NCI-H526 (cell line): Measurements from ENCODE around the gene DLX5.

Experiments
- DNase-seq, 2 experiments: peaks; one replicate each; lab custom pipeline; 2025; lab: John Stamatoyannopoulos, UW

Gene DLX5

GRCh38 chr7:97018126-97018601 lies 6.5 kb downstream of the DLX5 start:
- no peak for DNase-seq

DNA sequence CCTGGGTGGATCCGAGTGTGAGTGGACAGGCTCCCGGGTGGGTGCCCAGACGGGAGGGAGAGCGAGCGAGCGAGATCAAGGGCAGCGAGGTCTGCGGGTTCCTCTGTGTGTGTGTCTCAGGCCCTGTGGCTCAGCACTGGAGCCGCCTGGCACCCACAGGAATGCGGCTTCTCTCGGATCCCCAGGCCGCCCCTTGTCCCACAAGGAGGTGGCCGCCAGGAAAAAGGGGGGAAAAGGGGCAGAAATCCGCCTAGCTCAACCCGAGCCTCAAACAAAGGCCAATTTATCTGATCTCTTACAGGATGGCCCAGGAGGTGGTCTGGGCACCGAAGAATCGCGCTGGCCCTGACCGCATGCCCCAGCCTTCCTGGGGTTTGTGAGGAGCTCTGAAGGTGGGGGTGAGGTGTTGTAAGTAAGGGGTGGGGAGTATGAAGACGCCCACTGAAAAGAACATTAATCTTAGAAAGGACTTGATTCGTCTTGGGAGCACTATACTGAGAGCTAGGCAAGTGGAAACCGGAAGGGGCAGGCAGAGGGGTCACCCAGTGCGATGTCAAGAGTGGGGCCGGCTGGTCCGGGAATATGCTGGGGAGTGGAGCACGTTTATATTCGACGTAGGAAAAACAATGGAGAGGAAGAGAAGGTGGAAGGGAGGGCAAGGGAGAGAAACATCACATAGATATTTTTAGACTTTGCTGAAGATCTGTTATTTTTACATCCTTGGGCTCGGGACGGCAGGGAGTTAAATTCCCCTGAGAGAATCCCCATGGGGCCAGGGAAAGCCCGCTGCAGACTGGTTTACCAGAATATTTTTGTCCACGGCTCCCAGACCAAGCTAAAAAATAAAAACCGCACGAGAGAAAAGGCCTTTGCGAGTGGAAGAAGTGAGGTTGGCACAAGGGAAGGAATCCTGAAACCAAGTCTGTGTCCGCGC lies 7.2 kb downstream of the DLX5 start:
- DNase-seq: no peak

- peak; percentile 38 to 88 for DNase-seq
Observed at GRCh38 chr7:97016381-97017191, 8.0 kb downstream of the DLX5 start.

DNA sequence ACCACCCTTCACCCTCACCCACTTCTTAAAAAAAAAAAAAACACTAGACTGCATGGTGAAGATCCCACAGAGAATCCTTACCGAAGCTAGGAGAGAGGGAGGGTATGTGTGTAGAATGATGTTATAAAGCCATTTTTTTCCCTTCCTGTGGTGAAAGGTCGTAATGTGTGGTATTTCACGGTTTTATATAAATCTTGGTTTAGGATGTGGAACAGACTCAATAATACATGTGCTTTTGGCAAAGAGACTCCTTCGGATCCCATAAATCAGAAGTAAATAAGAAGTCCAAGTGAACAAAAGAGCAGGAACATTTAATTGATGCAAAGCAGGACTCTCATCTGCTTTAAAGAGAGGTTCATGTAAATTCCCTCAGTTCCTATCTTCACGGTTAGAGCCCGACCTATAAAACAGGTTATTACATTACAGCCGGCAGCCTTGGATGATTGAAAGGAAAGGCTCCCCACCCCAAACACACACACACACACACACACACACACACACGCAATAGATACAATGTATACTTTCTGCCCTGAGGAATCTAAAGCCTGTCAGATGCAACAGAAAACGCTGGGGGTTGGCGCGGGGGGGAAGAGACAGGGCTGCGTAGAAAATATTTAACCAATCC lies 8.8 kb downstream of the DLX5 start:
- DNase-seq: peak; percentile 89 to 90

DNA sequence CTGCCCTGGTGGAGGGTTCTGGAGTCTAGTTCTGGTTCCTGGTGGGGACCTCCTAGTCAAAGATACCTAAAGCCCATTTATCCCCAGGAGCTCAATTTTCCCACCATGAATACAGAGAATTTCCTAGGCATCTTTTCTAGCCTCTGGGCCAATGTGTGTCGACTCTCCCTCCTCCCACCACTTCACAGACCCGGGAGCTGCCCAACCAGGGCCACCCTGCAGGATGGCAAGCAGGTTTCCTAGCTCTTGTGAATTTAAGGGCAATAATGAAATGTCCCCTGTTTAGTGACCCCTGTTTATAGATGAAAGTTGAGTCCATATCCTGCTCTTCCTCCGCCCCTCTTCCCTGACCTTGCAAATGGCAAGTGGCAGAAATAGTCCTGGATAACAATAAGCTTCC lies 9.4 kb downstream of the DLX5 start:
- DNase-seq: no peak

DNA sequence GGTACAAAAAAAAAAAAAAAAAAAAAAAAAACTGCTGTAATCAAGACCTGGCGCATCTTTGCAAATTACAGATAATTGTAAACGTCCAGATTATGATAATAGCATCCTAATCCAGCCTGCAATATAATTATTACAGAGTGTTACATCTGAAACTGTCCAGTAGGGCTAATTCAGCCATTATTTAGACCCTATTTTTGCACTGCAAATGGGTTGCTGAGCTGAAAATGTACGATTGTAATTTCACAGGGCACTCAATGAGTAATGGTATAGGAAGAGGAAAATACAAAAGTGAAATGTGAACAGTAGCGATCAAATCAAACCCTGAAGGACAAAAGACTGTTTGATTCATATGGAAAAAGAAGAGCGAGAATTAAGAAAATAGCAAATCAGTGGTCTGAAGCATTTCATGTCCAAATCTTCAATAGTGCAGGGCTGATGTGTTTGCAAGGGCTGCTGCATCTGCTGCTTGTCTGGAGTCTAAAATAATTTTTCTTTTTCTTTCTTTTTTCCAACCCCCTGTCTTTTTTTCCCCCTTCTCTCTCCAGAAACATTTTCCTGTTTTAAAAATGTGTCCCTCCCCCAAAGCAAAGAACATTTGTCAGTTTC lies 10.4 kb downstream of the DLX5 start:
- no peak for DNase-seq

- DNase-seq: no peak
Observed at GRCh38 chr7:97013845-97014134, 10.8 kb downstream of the DLX5 start.

- DNase-seq: no peak
Observed at GRCh38 chr7:97013134-97013844, 11.3 kb downstream of the DLX5 start.

- no peak for DNase-seq
Observed at GRCh38 chr7:97012365-97013133, 12.1 kb downstream of the DLX5 start.

- DNase-seq: no peak
Observed at GRCh38 chr7:97011536-97012364, 12.9 kb downstream of the DLX5 start.

DNA sequence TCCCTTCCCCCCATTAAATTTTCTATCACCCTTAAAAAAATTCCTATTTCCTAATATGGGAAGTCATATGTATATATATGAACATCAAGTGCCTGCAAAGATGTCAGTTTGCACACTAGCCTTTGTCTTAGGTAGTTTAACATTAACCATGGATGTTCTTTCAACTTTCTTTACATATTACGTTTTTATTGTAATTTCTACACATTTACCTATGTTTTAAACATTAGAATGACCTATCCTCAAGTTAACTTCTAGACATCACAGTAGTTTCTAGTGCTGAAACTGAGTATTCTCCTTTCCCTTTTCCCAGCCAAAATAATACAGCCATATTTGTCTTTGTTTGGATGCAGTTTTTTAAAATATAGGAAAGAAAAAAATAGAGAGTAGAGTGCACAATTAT lies 13.5 kb downstream of the DLX5 start:
- DNase-seq: no peak

- DNase-seq: no peak
Observed at GRCh38 chr7:97009753-97010732, 14.6 kb downstream of the DLX5 start.

DNA sequence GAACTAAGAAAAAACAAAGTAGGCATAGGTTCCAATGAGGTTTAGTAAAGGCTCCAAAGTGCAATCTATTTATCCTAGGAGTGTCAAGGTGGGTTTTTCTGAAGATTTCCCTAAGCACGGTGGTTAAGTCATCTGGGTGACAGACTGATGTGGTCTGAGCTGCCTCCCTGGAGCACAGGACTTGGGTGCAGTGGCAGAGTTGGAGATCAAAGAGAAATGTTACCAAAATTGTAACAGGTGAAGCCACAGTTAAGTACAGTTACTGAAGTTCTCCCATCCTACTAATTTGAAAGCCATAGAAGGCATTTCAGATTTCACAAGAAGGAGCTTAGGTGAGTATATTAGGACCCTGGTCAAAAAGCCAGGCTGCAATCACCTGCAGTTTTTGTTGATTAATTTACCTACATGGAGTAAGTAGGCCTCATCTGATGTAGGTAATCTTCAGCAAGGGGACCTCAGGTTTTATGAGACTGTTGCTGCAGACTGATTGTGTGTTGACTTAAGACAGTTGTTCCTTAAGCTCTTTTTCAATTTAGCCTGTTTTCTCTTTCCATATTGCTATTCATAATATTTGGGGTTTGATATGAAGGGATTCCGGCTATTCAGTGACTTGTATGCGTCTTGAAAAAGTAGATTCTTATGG lies 16.2 kb downstream of the DLX5 start:
- no peak for DNase-seq

GRCh38 chr7:97007583-97007861 lies 17.1 kb downstream of the DLX5 start:
- DNase-seq: no peak

- no peak for DNase-seq
Observed at GRCh38 chr7:97006816-97007582, 17.6 kb downstream of the DLX5 start.

DNA sequence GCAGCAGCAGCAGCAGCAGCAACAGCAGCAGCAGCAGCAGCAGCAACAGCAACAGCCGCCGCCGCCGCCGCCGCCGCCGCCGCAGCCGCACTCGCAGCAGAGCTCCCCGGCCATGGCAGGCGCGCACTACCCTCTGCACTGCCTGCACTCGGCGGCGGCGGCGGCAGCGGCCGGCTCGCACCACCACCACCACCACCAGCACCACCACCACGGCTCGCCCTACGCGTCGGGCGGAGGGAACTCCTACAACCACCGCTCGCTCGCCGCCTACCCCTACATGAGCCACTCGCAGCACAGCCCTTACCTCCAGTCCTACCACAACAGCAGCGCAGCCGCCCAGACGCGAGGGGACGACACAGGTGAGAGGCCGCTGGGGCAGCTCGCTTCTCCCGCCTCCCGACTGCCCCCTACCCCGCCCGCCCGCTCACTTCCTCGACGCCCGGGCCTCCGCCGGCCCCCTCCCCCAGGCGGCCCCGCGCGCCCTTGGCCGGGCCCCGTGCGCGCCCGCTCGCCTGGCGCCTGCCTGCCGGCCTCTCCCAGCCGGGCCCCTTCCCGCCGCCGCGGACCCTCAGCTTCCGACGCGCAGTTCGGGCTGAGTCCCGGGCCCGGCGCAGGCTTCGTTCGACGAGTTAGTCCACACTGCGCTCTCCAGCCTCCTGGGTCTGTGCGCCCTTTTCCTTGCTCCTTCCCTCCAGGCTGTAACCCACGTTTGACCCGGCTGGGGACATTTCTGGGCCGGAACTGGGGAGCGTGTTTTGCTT lies 18.4 kb downstream of the DLX5 start:
- DNase-seq: peak; percentile 65 to 90
